ENCODE data around the gene CACNA1D. TPM values are rescaled to one million over a fixed set of nuclear protein-coding genes. Genes with fewer than 3 reads are reported as not detected.

Gene CACNA1D
- total and polyA plus RNA-seq, 2 donors from 2014 or later, result 3.7 to 35.7 TPM

- H3K27ac ChIP-seq (ENCODE audit: low read depth in 2 of 2, low read length in 2 of 2), result no peak overlapping the region
- intact Hi-C loops (cut with DNase I), result no loop called here
- no peak overlapping the region for H3K4me3 ChIP-seq (ENCODE audit: low read length in 3 of 3)
- peaks cover 0 to 8% (median 6%) of the 10 kb centered on the region in 3 donors for H3K4me1 ChIP-seq (ENCODE audit: control insufficient read depth in 2 of 3, insufficient read depth in 2 of 3, low read depth in 1 of 3, low read length in 3 of 3)
- FAIRE-seq, result no peak
- no peak for TF ChIP-seq CTCF (IDR thresholded peaks at IDR 0.05; ENCODE audit: borderline replicate concordance, extremely low read depth, insufficient read depth)
- H3K9ac ChIP-seq (ENCODE audit: low read length in 3 of 3), result no peak overlapping the region
- H3K36me3 ChIP-seq (ENCODE audit: control insufficient read depth in 2 of 3, insufficient read depth in 3 of 3, low read length in 3 of 3), result no peaks in the 10 kb centered on the region
- DNase-seq, result no peak
- H3K9me3 ChIP-seq (ENCODE audit: control insufficient read depth in 2 of 3, insufficient read depth in 1 of 3, low read length in 3 of 3), result no peaks in the 10 kb centered on the region
- H3K27me3 ChIP-seq (ENCODE audit: control insufficient read depth, insufficient read depth, low read length), result no peaks in the 10 kb centered on the region
These were observed 10.6 kb upstream of the CACNA1D start for GRCh38 chr3:53483821-53484220.

GRCh38 chr3:53484984-53485383 lies 9.4 kb upstream of the CACNA1D start:
- DNase-seq (no peak), FAIRE-seq (no peak)
- Histone ChIP-seq H3K36me3 (ENCODE audit: control insufficient read depth in 2 of 3, insufficient read depth in 3 of 3, low read length in 3 of 3) (no peaks in the 10 kb centered on the region), H3K9ac (ENCODE audit: low read length in 3 of 3) (no peak overlapping the region), H3K4me3 (ENCODE audit: low read length in 3 of 3) (no peak overlapping the region), H3K27me3 (ENCODE audit: control insufficient read depth, insufficient read depth, low read length) (no peaks in the 10 kb centered on the region), H3K4me1 (ENCODE audit: control insufficient read depth in 2 of 3, insufficient read depth in 2 of 3, low read depth in 1 of 3, low read length in 3 of 3) (peaks cover 0 to 8% (median 2%) of the 10 kb centered on the region in 3 donors), H3K9me3 (ENCODE audit: control insufficient read depth in 2 of 3, insufficient read depth in 1 of 3, low read length in 3 of 3) (no peaks in the 10 kb centered on the region), H3K27ac (ENCODE audit: low read depth in 2 of 2, low read length in 2 of 2) (no peak overlapping the region)
- TF ChIP-seq CTCF (IDR thresholded peaks at IDR 0.05; ENCODE audit: borderline replicate concordance, extremely low read depth, insufficient read depth), result no peak
- intact Hi-C loops (cut with DNase I), result no loop called here

DNA sequence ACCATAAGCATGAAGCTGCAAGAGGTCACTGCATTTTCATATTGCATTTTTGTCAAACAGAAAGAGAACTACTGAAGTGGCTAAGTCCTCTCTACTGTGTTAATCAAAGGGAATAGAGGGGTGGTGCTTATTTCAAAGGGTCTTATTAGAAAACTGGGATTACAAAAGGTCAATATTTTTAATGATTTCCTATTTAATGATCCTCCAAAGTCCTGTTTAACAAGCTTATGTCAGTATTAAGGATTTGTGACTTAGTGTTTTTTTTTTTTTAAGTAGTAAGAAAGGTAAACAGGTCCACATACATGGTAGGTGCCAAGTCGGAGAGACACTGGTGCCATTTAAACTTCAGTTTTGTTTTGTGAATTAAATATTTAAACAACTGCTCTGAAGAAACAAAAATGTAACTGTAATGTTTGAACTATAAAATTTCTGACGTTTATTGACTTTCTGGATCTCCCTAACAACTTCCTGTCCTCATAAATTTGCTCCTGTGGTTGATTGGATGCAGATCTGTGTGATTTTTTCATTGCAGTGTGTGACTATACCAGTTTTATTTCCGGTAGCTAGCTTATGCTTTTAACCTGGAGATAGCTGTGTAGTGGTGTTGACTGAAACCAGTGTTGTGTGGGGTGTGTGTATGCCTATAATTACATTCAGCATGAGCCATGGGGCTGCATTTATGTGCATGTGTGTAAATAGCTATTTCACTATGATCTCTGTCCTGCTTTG lies 8.6 kb upstream of the CACNA1D start:
- FAIRE-seq (no peak), DNase-seq (no peak)
- TF ChIP-seq CTCF (IDR thresholded peaks at IDR 0.05; ENCODE audit: borderline replicate concordance, extremely low read depth, insufficient read depth), result no peak
- H3K9ac ChIP-seq (ENCODE audit: low read length in 3 of 3), result no peak overlapping the region
- H3K4me3 ChIP-seq (ENCODE audit: low read length in 3 of 3), result no peak overlapping the region
- no peaks in the 10 kb centered on the region for H3K36me3 ChIP-seq (ENCODE audit: control insufficient read depth in 2 of 3, insufficient read depth in 3 of 3, low read length in 3 of 3)
- no peaks in the 10 kb centered on the region for H3K9me3 ChIP-seq (ENCODE audit: control insufficient read depth in 2 of 3, insufficient read depth in 1 of 3, low read length in 3 of 3)
- intact Hi-C loops (cut with DNase I), result no loop called here
- no peaks in the 10 kb centered on the region for H3K27me3 ChIP-seq (ENCODE audit: control insufficient read depth, insufficient read depth, low read length)
- H3K27ac ChIP-seq (ENCODE audit: low read depth in 2 of 2, low read length in 2 of 2), result no peak overlapping the region
- H3K4me1 ChIP-seq (ENCODE audit: control insufficient read depth in 2 of 3, insufficient read depth in 2 of 3, low read depth in 1 of 3, low read length in 3 of 3), result peaks cover 0 to 11% (median 2%) of the 10 kb centered on the region in 3 donors

Measured in kidney (tissue), 14 donors.